HepG2 (cell line): ENCODE measurements around the gene RNFT2. TPM values are rescaled to one million over a fixed set of nuclear protein-coding genes. Genes with fewer than 3 reads are reported as not detected.

Experiments used
- ARHGAP35 ChIP-seq: sonication (generic); formaldehyde crosslinking; IDR thresholded peaks from 2 replicates; pipeline ENCODE4 v1.9.0; 2022; ENCODE audit warnings: mild to moderate bottlenecking, inconsistent platforms, moderate library complexity, missing genetic modification reagents, borderline replicate concordance
- ARNT2 ChIP-seq: sonication (generic); formaldehyde crosslinking; IDR thresholded peaks from 2 replicates; pipeline ENCODE4 v1.8.0; 2022; ENCODE audit warnings: mild to moderate bottlenecking, low read depth, missing genetic modification reagents, moderate library complexity
- CREBL2 ChIP-seq: sonication (generic); formaldehyde crosslinking; IDR thresholded peaks from 2 replicates; pipeline ENCODE4 v1.8.1; 2023; ENCODE audit warnings: missing genetic modification reagents, mild to moderate bottlenecking, borderline replicate concordance
- GMEB1 ChIP-seq: sonication (generic); formaldehyde crosslinking; IDR thresholded peaks from 2 replicates; pipeline ENCODE4 v1.5.1; 2020; ENCODE audit warnings: missing genetic modification reagents, mild to moderate bottlenecking, borderline replicate concordance
- HDAC2 ChIP-seq: sonication (generic); formaldehyde crosslinking; IDR thresholded peaks from 2 replicates; pipeline ENCODE4 v1.4.0; 2020; ENCODE audit warnings: missing genetic modification reagents
- HIVEP1 ChIP-seq: sonication (generic); formaldehyde crosslinking; IDR thresholded peaks from 2 replicates; pipeline ENCODE4 v1.4.0; 2020; ENCODE audit warnings: mild to moderate bottlenecking, missing genetic modification reagents
- KAT8 ChIP-seq: IDR thresholded peaks from 2 replicates; pipeline ENCODE4 v1.6.1; 2016; ENCODE audit warnings: missing genetic modification reagents, missing compliant biosample characterization
- LBX2 ChIP-seq: sonication (generic); formaldehyde crosslinking; IDR thresholded peaks from 2 replicates; pipeline ENCODE4 v1.5.0; 2020; ENCODE audit warnings: missing genetic modification reagents, mild to moderate bottlenecking, borderline replicate concordance
- MTA3 ChIP-seq: sonication (generic); formaldehyde crosslinking; IDR thresholded peaks from 2 replicates; pipeline ENCODE4 v1.4.0; 2020; ENCODE audit warnings: missing genetic modification reagents
- MYC ChIP-seq: sonication (generic); formaldehyde crosslinking; IDR thresholded peaks from 2 replicates; pipeline ENCODE4 v1.9.0; 2021; ENCODE audit warnings: missing genetic modification reagents, borderline replicate concordance
- NCOR1 ChIP-seq: fragments of 200-600 bp; sonication (generic); IDR thresholded peaks from 2 replicates; pipeline ENCODE4 v1.7.0; 2017; ENCODE audit warnings: antibody characterized with exemption, low read length, borderline replicate concordance
- POLR2G ChIP-seq: fragments of 200-400 bp; formaldehyde crosslinking; IDR thresholded peaks from 2 replicates; pipeline ENCODE4 v1.6.1; 2018; ENCODE audit warnings: mild to moderate bottlenecking, low read depth, low read length, moderate library complexity
- RAD51 ChIP-seq: fragments of 450-650 bp; IDR thresholded peaks from 2 replicates; pipeline ENCODE4 v1.6.1; 2016; ENCODE audit warnings: borderline replicate concordance
- SIX4 ChIP-seq: sonication (generic); formaldehyde crosslinking; IDR thresholded peaks from 2 replicates; pipeline ENCODE4 v1.4.0; 2020; ENCODE audit warnings: missing genetic modification reagents
- SMARCE1 ChIP-seq: fragments of 450-650 bp; IDR thresholded peaks from 2 replicates; pipeline ENCODE4 v1.6.1; 2017; ENCODE audit warnings: borderline replicate concordance
- SRSF4 ChIP-seq: fragments of 200-400 bp; formaldehyde crosslinking; IDR thresholded peaks from one replicate; pipeline ENCODE4 v1.6.1; 2018; ENCODE audit warnings: mild to moderate bottlenecking, low read depth, low read length, moderate library complexity; ENCODE audit not compliant: poor library complexity, severe bottlenecking
- SRSF9 ChIP-seq: fragments of 200-400 bp; formaldehyde crosslinking; IDR thresholded peaks from 2 replicates; pipeline ENCODE4 v1.6.1; 2018; ENCODE audit warnings: borderline replicate concordance, mild to moderate bottlenecking, low read depth, low read length; ENCODE audit not compliant: insufficient read depth, poor library complexity, severe bottlenecking
- ZMAT3 ChIP-seq: sonication (generic); formaldehyde crosslinking; conservative IDR thresholded peaks from 2 replicates; pipeline ENCODE4 v1.7.0; 2021; ENCODE audit warnings: missing genetic modification reagents
- ZNF354B ChIP-seq: sonication (generic); formaldehyde crosslinking; IDR thresholded peaks from 2 replicates; pipeline ENCODE4 v1.8.0; 2022; ENCODE audit warnings: mild to moderate bottlenecking, missing genetic modification reagents
- ZNF598 ChIP-seq: sonication (generic); formaldehyde crosslinking; IDR thresholded peaks from 2 replicates; pipeline ENCODE4 v1.5.1; 2020; ENCODE audit warnings: mild to moderate bottlenecking, missing genetic modification reagents, borderline replicate concordance
- ZNF777 ChIP-seq: sonication (generic); formaldehyde crosslinking; IDR thresholded peaks from 2 replicates; pipeline ENCODE4 v1.4.0; 2020; ENCODE audit warnings: missing genetic modification reagents
- ZSCAN31 ChIP-seq: sonication (generic); formaldehyde crosslinking; IDR thresholded peaks from 2 replicates; pipeline ENCODE4 v1.5.0; 2020; ENCODE audit warnings: low read depth, mild to moderate bottlenecking, missing genetic modification reagents
- polyA plus RNA-seq, 8 experiments: library from polyadenylated mRNA; depleted of rRNA in 3 of 8; stranded (reverse) in 7 of 8; unstranded in 1 of 8; fragments of >200 nt; fragmentation: Illumina TruSeq in 4 of 8; extraction: Trizol in 4 of 8; gene quantifications; 2 replicates each; pipeline versions ENCODE4 v1.2.1 to v1.2.3, GENCODE V29; 2011 to 2016; ENCODE audit warnings: low read depth in 4 of 8, missing spikeins in 1 of 8, mixed read lengths in 1 of 8; ENCODE audit not compliant: insufficient read depth in 1 of 8
- total RNA-seq, 5 experiments: library from RNA; depleted of rRNA; stranded (reverse); fragments of >200 nt; fragmentation: Illumina TruSeq; extraction: Trizol; gene quantifications; 2 replicates each; pipeline ENCODE4 v1.2.3, GENCODE V29; 2016; ENCODE audit warnings: low read depth in 1 of 5
- TF ChIP-seq, protein P1 (sequence below): sonication (generic); formaldehyde crosslinking; IDR thresholded peaks from 2 replicates; pipeline ENCODE4 v1.8.1; 2023; ENCODE audit warnings: mild to moderate bottlenecking, moderate library complexity, missing genetic modification reagents
- TF ChIP-seq, protein P2 (sequence below): sonication (generic); formaldehyde crosslinking; conservative IDR thresholded peaks from 2 replicates; pipeline ENCODE4 v1.4.0; 2020; ENCODE audit warnings: missing genetic modification reagents

The RNFT2 gene
- total and polyA plus RNA-seq, 2 of the 13 experiments (the other 11 are each of a cell fraction or from before 2014, with no cell fraction given), result 3.3 to 8.3 TPM

GRCh38 chr12:116737774-116738657 lies at the start of gene RNFT2, which contains the start of gene SPRING1 (continued):
- TF ChIP-seq SRSF4 (no peak), LBX2 (CRISPR knock-in tag) (no peak), NCOR1 (no peak), ZNF777 (no peak), ZNF598 (CRISPR knock-in tag) (peak; percentile 20; the same call in 1 of the 2 replicates), SRSF9 (no peak), ZMAT3 (CRISPR knock-in tag) (no peak), GMEB1 (CRISPR knock-in tag) (peak; percentile 92), SMARCE1 (no peak), CREBL2 (no peak), RAD51 (peak; percentile 92), HDAC2 (CRISPR knock-in tag) (peak; percentile 53), ZSCAN31 (CRISPR knock-in tag) (no peak), ZNF354B (no peak), KAT8 (CRISPR knock-in tag) (peak; percentile 89), HIVEP1 (CRISPR knock-in tag) (no peak), ARHGAP35 (CRISPR knock-in tag) (peak; percentile 39; the same call in 1 of the 2 replicates), SIX4 (CRISPR knock-in tag) (no peak), ARNT2 (CRISPR knock-in tag) (peak; percentile 92), MTA3 (CRISPR knock-in tag) (no peak), POLR2G (peak; percentile 81), MYC (CRISPR knock-in tag) (peak; percentile 70; the same call in 1 of the 2 replicates)
- TF ChIP-seq, protein P1, sequence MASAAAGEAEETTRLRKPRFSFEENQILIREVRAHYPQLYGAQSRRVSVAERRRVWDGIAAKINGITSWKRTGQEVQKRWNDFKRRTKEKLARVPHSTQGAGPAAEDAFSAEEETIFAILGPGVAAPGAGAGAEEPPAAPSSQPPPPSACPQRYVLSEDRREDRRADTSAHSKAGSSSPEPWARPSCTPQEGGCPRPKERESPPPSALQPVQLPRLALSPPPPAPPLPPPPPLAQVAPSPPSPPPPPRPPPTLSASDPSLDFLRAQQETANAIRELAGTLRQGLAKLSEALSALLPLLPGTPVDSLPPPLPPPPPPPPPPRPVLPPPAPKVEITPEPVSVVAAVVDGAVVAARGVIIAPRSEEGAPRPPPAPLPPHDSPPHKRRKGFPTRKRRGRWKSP (CRISPR knock-in tag), result peak; percentile 64; the same call in 1 of the 2 replicates
- TF ChIP-seq, protein P2, sequence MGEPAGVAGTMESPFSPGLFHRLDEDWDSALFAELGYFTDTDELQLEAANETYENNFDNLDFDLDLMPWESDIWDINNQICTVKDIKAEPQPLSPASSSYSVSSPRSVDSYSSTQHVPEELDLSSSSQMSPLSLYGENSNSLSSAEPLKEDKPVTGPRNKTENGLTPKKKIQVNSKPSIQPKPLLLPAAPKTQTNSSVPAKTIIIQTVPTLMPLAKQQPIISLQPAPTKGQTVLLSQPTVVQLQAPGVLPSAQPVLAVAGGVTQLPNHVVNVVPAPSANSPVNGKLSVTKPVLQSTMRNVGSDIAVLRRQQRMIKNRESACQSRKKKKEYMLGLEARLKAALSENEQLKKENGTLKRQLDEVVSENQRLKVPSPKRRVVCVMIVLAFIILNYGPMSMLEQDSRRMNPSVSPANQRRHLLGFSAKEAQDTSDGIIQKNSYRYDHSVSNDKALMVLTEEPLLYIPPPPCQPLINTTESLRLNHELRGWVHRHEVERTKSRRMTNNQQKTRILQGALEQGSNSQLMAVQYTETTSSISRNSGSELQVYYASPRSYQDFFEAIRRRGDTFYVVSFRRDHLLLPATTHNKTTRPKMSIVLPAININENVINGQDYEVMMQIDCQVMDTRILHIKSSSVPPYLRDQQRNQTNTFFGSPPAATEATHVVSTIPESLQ, result no peak
